ENCODE measurements around the gene LAPTM5.
"Not testable (repeated sequence)": the region's sequence is repeated elsewhere in the genome, so short reads cannot be mapped to it uniquely, and the experiment has no call there.

The LAPTM5 gene, protein sequence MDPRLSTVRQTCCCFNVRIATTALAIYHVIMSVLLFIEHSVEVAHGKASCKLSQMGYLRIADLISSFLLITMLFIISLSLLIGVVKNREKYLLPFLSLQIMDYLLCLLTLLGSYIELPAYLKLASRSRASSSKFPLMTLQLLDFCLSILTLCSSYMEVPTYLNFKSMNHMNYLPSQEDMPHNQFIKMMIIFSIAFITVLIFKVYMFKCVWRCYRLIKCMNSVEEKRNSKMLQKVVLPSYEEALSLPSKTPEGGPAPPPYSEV

DNA sequence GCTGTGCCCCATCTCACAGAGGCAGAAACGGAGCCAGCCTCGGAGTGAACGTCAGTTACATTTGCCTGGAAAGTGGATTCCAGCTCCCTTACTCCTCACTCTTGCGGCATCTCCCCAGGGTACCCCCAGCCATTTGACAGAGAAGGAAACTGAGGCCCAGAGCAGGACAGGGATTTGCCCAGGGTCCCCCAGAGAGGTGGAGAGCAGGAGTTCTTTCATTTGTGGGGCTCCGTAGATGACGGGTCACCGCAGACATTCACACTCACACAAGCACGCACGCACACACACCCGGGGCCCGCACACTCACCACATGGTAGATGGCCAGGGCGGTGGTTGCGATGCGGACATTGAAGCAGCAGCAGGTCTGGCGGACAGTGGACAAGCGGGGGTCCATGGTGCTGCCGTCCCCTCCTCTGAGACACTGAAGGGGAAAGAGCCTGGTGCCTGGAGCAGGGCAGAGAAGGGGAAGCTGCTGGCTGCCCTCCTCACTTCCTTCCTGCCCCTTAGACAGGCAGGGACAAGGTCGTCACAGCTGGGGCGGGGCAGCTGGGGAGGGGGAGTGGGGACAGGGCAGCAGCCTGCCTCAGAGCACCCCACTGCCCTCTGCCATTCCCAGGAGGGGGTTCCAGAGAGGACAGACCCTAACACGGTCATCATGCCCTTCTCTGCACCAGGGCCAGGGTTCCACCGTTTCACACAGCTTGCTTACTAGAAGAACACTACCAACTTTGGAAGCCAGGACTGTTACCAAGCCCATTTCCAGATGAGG lies at the start of gene LAPTM5:
LAPTM5 (minus strand) TSS at position 423 of the 769 bp plus-strand sequence; CDS start at position 394, 29 bp downstream.
- peak; percentile 46 to 47 for DNase-seq

DNA sequence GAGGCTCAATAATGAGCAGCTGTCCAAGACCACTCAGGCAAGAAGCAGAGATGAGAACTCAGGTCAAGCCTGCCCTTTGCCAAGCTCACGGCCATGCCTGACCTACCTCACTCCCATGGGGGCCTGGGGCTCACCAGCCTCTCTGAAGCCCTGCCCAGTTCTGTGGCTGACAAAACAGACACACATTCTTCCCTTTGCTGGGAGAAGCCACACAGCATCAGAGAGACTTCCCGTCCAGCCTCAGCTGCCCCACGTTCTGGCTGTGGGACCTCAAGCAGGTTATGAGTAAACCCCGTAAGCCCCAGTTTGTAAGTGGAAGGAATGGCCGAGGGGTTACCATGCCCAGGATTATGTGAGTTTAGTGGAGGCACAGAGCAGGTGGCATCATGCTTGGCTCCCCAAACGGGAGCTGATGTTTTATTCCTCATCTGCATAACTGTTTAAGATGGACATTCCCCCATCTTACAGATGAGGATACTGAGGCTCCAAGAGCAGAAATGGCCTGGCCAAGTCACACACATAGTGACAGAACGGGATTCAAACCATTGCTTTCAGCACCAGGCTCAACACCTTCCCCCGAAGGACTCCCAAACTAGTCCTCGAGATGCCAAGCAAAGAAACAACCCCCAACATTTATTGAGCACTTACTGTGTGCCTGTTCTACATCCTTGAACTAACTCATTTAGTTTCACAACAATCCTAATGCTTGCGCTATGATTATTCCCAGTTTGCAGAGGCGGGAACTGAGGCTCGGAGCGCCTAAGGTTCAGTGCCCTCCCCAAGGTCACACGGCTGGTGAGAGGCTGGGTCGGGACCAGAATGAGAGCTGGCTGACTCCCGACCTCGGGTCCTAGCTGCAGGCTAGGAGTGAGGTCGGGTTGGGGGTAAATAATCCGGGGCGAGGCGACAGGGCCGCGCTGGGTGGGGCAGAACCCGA lies 49.1 kb upstream of the LAPTM5 start:
- no peak for DNase-seq

DNA sequence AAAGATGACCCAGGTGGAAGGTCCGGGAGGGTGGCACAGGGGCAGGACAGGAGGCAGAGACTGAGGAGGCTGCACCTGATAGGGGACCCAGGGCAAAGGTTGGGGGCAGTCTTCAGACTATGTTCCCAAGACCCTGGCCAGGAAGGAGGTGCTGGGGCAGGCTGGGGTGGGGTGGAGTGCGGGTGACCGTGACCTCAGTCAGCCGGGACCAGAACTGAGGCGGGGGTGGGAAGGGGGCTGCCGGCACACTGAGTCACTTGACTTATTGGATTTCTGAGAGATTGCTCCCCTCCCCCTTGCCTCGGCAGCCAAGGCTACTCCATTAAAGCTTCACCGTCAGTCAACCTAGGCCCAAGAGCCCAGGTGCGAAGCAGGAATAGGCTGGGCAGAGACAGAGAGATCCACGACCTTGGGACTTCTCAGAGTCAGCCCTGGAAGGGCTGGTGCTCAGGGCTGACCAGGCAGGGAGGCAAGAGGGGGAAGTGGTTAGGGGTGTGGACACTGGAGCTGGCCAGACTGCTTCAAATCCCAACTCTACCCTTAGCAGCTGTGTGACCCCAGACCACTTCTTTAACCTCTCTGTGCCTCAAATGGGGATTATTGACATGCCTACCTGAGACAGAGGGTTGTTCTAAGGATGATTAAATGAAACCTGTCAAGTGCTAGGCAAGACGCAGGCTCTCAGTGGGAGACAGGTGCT lies 47.9 kb upstream of the LAPTM5 start:
- no peak for DNase-seq

DNA sequence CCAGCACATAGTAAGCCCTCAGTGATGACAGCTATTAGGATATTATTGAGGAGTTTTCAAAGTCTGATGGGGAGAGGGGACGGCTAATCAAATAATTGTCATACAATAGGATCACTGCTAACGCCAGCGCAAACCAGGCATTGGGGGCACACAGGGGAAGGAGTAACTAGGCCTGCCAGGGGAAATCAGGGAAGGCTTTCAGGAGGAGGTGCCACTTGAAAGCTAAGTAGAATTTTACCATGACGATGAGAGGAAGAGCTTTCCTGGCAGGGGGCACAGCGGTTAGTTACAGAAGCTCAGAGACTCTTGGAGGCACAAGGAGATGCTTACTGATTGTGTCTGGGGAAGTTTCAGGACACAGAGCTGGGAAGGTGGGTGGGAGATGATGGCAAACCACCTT lies 47.2 kb upstream of the LAPTM5 start:
- DNase-seq: no peak

DNA sequence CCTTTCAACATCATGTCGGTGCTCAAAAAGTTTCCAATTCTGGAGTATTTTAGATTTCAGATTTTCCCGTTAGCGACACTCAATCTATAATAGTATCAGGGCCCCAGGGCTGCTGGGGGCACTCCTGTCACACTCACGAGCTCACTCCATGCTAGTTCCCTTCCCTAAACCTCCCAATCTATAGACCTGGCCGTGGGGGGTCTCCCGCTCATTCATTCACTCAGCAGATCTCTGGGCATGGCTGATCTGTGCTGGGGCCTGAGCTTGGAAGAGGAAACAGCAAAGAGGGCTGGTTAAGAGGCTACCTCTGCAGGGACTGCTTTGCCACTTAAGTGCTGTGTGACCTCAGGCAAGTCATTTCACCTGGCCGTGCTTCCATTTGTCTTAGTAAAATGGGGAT lies 46.8 kb upstream of the LAPTM5 start:
- no peak for DNase-seq

DNA sequence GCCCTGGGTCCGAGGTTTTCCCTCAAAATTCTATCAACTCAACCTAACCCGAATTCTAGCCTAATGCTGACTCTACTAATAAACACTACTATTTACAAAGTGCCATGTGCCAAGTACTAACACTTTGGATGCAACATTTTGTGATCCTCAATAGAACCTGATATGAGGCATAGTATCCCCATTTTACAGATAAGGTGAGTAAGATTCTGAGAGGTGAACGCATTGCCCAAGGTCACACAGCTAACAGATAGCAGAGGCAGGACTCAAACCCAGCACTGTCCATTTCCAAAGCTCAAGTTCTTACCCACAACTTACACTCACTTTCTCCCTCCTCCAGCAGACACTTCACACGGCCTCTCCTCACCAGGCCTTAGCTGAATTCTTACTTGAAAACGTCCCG lies 46.0 kb upstream of the LAPTM5 start:
- no peak for DNase-seq

DNA sequence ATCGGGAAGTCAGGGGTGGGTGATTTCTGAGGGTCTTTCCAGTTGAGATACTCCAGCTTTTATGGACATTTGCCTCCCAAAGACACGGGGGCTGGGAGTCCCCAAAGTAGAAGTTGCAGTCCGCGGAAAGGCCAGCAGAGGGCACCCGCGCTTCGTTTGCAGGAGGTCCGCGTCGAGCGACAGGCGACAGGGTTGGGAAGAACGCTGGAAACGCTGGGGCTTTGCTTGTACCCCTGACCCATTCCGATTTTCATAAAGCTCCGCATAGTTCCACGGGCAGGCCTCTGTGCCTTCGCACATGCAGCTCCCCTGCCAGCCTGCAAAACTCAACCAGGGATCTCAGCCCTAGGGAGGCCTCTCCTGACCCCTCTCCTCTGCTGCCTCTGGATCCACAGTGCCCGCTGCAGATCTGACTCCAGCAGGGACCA lies 44.2 kb upstream of the LAPTM5 start:
- DNase-seq: peak; percentile 66 to 84

DNA sequence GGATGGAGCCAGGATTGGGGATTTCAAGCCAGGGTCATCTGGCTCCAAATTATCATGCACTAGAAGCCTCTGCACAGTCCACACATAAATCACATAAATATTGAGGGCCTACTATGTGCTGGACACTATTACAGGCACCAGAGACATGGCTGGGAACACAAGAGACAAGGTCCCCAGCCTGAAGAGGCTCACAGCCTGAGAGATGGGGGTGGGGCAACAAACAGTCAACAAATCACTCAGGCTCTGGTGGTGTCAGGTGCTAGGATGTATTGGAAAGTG lies 41.6 kb upstream of the LAPTM5 start:
- no peak for DNase-seq

DNA sequence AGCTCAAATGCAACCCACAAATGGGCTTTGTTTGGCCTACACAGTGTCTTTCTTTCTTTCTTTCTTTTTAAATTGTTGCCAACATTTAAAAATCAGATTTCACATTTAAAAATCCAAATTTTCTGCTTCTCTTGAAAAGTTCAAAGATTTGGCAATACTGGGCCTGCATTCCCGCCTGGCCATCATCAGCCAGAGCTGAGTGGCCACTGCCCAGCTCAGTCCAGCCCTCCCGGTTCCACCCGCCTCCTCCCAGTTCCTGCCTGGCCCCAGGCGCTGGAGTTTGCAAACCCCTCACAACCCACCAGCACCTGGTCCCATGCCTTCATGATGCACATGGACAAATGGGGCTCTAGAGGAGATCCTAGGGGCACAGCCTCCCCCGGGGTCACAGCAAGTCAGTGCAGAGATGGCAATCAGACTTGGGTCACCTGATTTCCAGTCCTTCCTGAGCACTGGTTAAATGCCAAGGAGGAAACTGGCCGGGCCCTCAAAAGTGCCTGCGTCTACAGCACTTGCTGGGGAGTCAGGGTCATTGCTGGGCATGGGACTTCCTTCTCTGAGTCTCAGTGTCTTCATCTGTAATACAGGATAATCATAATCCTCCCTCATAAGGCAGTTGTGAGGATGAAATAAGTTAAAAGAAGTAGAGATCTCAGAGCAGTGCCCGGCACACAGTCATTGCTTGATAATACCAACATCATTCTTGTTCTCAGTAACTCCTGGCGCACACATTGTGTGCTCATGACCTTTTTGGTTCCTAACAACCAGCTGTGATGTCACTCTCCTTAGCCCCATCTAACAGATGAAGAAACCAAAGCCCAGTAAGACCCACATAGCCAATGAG lies 41.0 kb upstream of the LAPTM5 start:
- DNase-seq: no peak

DNA sequence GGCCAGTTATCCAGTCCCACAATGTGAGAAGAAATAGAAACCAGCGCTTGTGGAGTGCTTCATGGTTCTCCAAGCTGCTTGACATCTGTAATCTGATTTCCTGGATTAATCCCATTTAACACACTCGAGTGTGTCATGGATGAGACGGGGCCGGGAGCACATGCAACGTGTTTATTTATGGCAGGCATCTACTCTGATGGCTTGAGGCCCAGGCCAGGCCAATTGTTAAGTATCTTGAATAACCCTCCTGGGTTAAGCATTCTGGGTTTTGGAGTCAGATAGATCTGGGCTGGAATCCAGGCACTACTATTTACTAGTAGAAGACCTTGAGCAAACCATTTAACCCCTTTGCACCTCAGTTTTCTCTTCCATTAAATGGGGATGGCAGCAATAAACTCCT lies 37.5 kb upstream of the LAPTM5 start:
- DNase-seq: no peak

DNA sequence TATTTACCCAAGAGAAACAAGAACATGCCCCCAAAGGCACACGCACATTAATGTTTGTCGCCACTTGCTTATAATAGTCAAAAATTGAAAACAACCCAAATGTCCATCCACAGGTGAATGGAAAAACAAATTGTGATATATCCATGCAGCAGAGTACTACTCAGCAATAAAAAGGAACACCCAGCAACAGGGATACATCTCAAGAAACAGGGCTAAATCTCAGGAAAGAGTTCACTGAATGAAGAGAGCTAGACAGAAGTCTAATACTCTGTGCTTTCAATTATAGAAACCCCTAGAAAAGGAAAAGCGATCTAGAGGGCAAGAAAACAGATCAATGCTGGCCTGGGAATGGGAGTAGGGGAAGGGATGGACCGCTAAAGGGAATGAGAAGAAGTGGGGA lies 36.7 kb upstream of the LAPTM5 start:
- DNase-seq: no peak

DNA sequence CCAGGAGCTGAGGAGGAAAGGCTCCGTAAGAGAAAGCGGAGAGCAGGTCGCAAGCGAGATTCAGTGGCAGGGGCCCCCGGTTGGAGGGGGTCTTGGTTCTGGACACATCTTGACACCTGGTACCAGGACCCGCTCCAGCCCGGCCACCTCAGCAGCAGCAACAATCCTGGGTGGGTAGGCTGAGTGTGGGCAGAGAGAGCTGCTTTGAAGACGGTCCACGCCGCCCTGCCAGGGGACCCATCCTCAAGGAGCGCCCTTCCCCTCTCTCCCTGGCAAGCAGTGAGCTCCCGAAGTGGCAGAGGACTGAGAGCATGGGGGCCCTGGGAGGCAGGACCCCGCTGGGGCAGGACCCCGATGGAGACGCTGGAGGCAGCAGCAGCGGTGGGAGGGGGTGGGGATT lies 35.6 kb upstream of the LAPTM5 start:
- no peak for DNase-seq

DNA sequence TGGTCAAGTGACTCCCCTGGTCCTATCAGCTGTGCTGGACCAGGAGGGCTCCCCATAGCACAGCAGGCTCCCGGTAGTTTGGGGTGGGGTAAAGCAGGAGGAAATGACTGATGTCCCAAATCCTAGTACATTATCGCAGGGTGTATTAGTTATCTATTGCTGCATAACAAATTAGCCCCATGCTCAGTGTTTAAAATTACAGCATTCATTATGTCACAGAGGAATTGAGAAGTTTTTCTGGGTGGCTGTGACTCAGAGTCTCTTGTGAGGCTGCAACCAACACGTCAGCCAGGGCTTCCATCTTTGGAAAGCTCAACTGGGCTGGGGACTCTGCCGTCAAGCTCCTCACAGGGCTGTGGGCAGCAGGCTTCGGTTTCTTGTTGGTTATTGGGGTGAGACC lies 34.3 kb upstream of the LAPTM5 start:
- DNase-seq: no peak

DNA sequence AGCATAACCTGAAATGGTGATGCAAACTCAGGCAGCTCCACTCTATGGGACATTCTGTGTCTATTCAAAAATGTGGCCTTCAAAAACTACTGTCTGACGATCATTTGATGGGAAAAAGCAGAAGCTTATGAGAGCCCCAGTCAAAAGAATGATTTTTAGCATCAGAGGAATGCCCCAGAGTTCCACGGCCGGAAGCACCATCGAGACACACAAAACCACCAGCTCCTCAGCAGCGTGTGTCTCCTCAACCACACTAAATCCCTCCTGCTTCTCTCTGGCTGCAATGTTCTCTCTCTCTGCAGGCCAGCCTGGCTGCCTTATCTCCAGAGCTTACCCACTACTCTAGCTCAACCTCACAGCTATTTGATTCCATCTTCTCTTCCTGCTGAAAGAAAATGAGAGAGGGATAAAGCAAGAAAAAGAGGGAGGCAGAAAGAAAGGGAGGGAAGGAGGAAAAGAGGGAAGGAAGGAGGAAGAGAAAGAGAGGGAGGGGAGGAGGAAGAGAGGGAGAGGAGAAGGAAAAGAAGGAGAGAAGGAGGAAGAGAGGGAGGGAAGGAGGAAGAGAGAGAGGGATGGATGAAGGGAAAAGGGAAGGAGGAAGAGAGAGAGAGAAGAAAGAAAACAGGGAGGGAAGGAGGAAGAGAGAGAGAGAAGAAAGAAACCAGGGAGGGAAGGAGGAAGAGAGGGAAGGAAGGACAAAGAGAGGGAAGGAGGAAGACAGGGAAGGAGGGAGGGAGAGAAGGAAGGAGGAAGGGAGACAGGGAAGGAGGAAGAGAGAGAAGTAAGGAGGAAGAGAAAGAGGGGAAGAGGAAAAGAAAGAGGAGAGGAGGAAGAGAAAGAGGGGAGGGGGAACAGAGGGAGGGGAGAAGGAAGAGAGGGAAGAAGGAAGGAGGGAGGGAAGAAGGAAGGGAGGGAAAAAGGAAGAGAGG lies 33.5 kb upstream of the LAPTM5 start:
- DNase-seq: no peak

DNA sequence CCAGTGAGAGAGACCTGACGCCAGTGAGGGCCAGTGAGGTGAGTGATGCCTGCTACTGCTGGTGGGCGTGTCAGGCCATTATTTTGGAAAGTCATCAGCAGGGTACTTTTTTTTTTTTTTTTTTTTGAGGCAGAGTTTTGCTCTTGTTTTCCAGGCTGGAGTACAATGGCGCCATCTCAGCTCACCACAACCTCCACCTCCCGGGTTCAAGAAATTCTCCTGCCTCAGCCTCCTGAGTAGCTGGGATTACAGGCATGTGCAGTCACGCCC lies 32.6 kb upstream of the LAPTM5 start:
- DNase-seq: not testable (repeated sequence)

DNA sequence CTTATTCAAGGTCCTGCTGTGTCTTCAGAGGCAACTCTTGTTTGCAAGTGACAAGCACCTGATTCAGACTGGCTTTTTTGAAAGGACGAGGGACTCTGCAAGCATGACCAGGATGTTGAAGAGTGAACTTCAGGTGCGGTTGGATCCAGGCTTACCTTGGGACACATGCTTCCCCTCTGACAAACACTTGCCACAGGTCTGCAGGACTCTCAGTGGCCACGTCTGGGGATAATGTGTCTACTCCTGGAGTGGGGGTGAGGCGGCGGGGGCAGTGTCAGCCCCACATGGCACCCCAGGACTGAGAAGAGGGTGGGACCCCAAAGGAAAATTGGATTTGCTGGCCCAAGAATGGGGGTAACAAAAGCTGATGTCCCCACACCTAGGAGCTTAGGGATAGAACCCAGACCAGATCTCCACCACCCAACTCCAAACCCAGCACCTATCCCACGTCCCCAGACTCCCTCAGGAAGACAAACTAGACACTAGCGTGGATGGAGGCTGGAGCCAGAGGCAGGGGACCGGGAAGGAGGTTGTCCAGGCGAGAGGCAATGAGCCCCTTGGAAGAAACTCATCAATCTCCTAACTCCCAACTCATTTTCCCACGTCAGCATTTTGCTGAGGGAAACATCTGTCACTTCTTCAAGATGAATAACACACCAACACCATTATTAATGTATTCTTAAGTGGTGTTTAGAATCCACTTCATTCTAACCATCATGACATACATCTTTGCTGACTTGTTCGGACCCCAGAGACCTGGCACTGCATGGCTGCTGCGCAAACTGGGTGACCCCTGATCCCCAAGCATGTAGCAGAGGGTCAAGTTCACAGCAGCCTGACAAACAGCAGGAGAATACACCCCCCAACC lies 32.0 kb upstream of the LAPTM5 start:
- DNase-seq: no peak

DNA sequence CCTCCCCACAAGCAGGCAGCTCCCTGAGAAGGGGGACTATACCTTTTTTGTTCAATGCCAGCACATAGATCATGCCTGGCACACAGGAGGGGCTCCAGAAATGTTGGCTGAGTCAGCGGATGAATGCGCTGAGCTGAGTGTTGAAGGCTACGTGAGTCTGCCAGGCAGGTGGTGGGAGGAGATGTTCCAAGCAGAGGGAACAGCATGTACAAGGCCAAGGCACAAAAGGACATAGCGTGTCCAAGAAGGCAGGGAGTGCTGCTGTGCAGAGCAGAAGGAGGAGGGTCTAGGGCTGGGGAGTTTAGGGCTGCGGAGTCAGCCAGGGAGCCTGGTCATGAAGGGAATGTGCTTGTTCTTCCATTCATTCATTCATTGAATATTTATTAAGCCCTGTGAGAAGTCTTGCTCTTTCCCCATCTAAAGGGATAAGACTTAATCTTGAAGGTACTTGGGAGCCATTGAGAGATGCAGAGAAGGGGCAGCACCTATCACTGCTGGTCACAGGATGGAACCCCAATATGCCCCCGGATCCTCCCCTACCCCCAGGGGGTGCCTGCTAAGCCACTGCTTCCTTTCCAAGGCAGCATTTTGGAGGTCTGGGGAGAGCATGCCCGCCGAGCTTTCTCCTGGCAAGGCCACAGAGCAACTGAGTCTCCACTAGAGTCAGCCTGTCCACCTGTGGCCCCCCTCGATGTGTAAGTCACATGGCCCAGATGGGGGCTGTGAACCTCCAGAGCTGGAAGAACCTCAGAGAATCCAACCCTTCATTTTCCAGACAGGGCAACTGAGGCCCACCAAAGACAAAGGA lies 31.2 kb upstream of the LAPTM5 start:
- DNase-seq: no peak

DNA sequence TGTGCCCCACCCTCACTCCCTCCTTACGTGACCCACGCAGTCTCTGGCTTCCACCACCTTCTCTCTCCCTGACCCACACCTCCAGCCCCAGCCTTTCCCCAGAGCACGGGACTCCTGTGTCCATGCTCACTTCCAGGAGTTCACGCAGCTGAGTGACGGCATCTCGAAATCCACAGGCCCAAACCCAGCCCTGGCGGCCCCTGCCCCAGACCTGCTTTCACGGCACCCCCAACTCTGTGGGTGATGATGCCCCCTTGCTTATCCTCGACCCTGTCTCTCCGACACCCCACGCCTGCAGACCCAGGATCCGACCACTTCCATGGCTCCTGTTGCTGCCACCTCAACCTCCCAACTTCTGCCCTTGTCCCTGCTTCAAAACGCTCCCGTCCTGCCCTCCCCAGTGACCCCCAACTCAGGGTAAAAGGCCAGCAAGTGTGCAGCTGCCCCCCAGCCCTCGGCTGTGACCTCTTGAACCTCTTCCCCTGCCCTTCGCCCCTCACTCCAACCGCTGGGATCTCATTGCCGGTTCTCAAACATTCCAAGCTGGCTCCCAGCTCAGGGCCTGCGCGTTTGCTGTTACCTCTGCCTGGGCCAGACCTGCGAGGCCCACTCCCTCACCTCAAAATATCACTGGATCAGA lies 30.4 kb upstream of the LAPTM5 start:
- DNase-seq: no peak

DNA sequence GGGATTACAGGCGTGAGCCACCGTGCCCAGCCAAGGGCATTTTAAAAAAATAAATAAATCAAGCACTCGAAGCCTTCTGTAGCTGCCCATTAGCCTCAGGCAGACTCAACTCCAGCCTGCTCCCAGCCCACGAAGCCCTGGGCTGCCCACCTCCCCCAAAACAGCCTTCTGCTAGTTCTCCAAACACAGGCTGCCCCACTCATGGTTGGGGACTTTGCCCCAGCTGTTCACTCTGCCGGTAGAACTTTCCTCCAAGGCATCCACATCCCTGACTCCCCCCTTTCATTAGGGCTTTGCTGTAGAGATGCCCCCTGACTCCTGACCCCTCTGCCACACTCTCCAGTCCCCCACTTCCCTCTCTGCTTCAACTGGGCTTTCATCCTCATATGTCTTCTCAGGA lies 29.7 kb upstream of the LAPTM5 start:
- no peak for DNase-seq
